Measurements from ENCODE around the gene RAB11B.
"Not testable (repeated sequence)": the region's sequence is repeated elsewhere in the genome, so short reads cannot be mapped to it uniquely, and the experiment has no call there.

The RAB11B gene

DNA sequence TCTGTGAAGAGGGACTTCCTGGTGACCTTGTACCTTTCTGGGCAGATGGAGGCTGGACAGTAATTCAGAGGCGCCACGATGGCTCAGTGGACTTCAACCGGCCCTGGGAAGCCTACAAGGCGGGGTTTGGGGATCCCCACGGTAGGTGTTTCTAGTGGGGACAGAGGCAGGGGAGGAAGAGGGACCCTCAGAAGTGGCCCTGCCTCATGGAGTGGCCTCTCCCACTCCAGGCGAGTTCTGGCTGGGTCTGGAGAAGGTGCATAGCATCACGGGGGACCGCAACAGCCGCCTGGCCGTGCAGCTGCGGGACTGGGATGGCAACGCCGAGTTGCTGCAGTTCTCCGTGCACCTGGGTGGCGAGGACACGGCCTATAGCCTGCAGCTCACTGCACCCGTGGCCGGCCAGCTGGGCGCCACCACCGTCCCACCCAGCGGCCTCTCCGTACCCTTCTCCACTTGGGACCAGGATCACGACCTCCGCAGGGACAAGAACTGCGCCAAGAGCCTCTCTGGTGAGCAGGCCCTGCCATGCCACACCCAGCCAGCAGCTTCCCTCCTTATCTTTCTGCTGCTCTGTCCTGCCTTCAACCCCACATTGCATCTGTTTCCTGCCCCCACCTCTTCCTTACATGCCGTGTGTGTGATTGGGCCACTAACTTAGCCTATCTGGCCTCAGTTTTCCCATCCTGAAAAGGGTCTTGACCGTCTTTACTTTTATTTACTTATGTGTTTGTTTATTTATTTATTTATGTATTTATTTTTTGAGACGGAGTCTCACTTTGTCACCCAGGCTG, 19.0 kb upstream of the RAB11B start:
- DNase-seq: no peak

DNA sequence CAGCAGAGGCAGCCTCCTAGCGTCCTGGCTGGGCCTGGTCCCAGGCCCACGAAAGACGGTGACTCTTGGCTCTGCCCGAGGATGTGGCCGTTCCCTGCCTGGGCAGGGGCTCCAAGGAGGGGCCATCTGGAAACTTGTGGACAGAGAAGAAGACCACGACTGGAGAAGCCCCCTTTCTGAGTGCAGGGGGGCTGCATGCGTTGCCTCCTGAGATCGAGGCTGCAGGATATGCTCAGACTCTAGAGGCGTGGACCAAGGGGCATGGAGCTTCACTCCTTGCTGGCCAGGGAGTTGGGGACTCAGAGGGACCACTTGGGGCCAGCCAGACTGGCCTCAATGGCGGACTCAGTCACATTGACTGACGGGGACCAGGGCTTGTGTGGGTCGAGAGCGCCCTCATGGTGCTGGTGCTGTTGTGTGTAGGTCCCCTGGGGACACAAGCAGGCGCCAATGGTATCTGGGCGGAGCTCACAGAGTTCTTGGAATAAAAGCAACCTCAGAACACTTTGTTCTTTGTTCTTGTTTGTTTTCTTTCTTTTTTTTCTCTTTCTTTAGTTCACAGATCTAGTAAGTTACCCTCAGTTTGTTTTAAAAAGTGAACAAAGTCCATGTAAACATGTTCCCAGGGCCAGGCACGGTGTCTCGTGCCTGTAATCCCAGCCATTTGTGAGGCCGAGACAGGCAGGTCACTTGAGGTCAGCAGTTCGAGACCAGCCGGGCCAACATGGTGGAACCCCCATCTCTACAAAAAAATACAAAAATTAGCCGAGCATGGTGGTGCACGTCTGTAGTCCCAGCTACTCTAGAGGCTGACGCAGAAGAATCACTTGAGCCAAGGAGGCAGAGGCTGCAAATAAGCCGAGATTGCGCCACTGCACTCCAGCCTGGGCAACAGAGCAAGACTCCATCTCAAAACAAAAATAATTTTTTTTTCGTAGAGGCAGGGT, 16.0 kb upstream of the RAB11B start:
- no peak for DNase-seq

DNA sequence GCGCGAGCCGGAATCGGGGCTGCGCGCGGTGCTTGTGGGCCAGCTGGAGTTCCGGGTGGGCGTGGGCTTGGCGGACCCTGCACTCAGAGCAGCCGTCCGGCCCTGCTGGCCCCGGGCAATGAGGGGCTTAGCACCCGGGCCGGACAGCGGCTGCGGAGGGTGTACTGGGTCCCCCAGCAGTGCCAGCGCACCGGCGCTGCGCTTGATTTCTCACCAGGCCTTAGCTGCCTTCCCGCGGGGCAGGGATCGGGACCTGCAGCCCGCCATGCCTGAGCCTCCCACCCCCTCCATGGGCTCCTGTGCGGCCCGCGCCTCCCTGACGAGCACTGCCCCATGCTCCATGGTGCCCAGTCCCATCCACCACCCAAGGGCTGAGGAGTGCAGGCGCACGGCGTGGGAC, 14.4 kb upstream of the RAB11B start:
- not testable (repeated sequence) for DNase-seq

DNA sequence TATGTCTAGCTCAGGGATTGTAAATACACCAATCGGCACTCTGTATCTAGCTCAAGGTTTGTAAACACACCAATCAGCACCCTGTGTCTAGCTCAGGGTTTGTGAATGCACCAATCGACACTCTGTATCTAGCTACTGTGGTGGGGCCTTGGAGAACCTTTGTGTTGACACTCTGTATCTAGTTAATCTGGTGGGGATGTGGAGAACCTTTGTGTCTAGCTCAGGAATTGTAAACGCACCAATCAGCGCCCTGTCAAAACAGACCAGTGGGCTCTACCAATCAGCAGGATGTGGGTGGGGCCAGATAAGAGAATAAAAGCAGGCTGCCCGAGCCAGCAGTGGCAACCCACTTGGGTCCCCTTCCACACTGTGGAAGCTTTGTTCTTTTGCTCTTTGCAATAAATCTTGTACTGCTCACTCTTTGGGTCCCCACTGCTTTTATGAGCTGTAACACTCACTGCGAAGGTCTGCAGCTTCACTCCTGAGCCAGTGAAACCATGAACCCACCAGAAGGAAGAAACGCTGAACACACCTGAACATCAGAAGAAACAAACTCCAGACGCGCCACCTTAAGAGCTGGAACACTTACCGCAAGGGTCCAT, 13.7 kb upstream of the RAB11B start:
- DNase-seq: not testable (repeated sequence)

DNA sequence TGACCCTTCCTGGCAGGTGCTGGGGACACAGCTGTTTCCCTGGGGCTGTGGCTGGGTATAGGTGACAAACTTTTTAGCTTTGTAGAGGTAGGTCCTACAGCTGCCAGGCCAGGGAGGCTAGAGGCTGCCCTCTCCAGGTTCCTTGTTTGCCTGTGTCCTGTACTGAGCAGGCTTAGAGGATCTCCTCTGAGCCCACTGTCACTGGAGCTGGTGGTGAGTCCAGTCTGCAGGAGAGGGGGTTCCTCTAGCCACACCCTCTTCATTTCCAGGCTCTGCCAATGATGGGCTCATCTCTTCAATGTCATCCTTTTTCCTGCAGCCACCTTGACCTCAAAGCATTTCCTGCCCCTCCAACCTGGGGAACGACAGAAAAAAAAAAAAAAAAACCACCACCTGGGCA, 12.6 kb upstream of the RAB11B start:
- no peak for DNase-seq

DNA sequence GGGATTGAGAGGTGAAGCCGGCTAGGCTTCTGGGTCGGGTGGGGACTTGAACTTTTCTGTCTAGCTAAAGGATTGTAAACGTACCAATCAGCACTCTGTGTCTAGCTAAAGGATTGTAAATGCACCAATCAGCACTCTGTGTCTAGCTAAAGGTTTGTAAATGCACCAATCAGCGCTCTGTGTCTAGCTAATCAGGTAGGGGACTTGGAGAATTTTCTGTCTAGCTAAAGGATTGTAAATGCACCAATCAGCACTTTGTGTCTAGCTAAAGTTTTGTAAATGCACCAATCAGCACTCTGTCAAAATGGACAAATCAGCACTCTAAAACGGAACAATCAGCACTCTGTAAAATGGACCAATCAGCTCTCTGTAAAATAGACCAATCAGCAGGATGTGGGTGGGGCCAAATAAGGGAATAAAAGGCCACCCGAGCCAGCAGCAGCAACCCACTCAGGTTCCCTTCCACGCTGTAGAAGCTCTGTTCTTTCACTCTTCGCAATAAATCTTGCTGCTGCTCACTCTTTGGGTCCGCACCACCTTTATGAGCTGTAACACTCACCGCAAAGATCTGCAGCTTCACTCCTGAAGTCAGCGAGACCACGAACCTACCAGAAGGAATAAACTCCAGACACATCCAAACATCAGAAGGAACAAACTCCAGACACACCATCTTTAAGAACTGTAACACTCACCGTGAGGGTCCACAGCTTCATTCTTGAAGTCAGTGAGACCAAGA, 10.8 kb upstream of the RAB11B start:
- not testable (repeated sequence) for DNase-seq

DNA sequence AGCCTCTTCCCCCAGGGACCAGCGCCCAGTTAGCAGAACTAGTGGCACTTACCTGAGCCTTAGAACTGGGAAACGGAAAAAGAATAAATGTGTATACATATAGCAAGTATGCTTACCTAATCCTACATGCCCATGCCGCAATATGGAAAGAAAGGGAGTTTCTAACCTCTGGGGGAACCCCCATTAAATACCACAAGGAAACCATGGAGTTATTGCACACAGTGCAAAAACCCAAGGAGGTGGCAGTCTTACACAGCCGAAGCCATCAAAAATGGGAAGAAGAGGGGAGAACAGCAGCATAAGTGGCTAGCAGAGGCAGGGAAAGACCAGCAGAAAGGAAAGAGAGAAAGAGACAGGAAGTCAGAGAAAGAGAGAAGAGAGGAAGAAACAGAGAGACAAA, 5.6 kb upstream of the RAB11B start:
- DNase-seq: not testable (repeated sequence)

DNA sequence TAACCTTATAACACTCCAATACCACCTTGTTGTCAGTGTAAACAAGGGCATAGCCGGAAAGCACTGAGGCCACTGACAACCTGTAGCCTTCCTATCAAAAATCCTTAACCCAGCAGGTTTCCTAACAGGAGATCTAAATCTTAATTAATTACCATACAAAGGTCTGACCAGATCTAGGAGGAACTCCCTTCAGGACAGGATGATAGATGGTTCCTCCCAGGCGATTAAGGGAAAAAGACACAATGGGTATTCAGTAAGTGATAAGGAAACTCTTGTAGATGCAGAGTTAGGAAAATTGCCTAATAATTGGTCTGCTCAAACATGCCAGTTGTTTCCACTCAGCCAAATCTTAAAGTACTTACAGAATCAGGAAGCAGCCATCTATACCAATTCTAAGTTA, 5.1 kb upstream of the RAB11B start:
- DNase-seq: not testable (repeated sequence)

DNA sequence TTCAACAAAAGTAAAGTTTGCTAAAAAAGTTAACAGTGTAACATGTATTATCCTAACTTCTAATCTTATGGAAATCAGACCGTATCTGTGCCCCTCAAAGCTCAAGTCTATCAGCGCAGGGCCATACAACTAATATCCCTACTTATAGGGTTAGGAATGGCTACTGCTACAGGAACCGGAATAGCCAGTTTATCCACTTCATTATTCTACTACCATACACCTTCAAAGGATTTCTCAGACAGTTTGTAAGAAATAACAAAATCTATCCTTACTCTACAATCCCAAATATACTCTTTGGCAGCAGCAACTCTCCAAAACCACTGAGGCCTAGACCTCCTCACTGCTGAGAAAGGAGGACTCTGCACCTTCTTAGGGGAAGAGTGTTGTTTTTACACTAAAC, 4.6 kb upstream of the RAB11B start:
- not testable (repeated sequence) for DNase-seq

DNA sequence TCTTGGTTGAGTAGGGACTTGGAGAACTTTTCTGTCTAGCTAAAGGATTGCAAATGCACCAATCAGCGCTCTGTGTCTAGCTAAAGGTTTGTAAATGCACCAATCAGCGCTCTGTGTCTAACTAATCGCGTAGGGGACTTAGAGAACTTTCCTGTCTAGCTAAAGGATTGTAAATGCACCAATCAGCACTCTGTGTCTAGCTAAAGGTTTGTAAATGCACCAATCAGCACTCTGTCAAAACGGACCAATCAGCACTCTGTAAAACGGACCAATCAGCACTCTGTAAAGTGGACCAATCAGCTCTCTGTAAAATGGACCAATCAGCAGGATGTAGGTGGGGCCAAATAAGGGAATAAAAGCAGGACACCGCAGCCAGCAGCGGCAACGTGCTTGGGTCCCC, 3.7 kb upstream of the RAB11B start:
- DNase-seq: not testable (repeated sequence)

DNA sequence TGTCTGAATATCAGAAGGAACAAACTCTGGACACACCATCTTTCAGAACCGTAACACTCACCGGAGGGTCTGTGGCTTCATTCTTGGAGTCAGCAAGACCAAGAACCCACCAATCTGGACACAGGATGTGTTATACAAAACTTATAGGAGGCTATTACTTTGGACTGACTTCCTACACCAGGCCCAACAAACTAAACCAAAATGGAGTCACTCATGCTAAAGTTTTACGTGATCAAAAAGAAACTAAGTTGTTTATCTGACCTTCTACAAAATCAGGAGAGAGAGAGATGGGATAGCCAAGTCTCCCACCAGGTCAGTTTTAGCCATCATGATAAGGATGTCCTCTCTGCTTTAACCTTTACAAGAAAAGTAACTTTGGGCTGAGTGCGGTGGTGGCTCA, 3.2 kb upstream of the RAB11B start:
- no peak for DNase-seq

DNA sequence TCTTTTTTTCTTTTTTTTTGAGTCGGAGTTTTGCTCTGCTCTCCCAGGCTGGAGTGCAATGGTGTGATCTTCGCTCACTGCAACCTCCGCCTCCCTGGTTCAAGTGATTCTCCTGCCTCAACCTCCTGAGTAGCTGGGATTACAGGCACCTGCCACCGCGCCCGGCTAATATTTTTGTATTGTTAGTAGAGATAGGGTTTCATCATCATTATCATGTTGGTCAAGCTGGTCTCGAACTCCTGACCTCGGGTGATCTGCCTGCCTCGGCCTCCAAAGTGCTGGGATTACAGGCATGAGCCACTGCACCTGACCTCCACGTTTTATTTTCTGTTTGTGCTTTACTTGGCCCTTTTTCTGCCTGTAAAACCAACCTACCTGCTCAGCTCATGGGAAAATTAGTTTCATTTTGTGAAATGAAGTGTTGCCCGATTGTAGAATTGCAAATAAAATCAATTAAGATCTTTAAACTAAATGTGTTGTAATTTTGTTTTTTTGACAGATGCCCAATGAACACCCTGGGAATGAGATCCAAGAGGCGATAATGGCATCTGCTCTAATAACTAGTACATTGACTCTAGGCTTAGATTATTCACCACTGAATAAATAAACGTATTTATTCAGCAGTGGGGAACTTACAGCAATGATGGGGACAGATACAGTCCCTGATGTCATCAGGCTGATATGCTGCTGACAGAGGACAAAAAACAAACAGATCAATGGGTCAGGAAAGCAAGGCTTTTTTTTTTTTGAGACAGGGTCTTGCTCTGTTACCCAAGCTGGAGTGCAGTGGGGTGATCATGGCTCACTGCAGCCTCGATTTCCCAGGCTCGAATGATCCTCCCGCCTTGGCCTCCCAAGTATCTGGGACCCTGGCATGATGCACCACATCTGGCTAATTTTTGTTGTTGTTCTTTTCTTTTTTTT, 2.2 kb upstream of the RAB11B start:
- no peak for DNase-seq

DNA sequence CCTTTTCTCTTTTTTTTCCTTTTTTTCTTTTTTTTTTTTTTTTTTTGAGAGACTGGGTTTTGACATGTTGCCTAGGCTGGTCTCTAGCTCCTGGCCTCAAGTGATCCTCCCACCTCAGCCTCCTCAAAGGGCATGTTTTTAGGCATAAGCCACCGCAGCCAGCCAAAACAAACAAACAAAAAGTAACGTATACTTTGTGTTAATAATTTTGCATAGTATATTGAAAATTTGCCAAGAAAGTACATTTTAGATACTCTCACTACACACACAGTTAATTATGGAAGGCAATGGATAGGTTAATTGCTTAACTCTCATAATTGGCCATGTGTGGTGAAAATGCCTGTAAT, 1.6 kb upstream of the RAB11B start:
- no peak for DNase-seq

DNA sequence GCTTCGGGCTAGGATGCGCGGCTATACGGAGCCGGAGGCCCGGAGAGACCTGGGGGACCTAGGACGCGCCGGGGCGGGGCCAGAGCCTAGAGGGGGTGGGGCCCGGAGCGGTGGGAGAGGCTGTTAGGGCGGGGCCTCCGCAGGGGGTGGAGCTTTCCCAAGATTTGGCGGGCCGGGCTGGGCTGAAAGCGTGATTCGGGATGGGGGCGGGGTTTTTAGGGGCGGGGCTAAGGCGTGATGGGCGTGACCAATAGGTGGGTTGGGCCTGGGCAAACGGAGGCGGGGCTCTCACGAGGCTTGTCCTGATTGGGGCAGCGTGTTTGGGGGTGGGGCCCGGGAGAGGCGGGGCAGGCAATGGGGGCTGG, 439 bp downstream of the RAB11B start:
- peak; percentile 92 for DNase-seq

DNA sequence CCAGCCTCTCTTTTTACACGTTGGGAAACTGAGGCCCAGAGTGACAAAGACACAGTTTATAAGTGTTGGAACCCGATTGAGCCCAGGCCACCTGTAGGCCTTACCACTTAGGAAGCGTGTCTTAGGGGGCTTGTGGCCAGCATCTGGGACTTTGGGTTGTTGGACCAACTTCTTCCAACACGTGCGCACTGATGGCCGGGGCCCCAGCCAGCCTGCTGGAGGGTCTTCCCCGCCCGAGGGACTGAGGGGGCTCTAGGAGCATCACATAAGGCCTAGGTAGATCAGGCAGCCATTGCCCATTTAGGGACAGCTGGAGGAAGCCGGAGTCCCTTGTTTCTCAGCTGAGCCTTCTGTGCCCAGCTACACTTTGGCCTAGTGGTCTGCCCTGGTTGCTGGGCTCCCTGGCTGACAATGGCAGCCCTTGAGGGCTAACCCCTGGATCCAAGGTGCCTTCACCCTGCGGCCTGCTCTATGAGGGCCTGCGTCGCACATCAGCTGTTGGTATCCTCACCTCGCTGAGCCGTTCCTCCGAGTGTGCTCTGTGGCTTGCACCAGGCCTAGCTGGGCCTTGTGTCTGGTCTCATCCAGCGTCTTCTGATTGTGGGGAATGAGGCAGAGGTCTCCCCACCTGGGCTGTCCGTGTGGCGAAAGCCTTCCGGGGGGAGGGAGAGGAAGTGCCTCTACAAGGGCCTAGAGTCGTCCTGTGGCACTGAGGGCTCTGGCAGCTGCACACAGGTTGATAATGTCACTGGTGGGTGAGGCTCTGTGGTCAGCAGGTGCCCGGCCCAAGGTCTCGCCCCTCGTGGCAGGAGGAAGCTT, 1.2 kb downstream of the RAB11B start:
- no peak for DNase-seq

DNA sequence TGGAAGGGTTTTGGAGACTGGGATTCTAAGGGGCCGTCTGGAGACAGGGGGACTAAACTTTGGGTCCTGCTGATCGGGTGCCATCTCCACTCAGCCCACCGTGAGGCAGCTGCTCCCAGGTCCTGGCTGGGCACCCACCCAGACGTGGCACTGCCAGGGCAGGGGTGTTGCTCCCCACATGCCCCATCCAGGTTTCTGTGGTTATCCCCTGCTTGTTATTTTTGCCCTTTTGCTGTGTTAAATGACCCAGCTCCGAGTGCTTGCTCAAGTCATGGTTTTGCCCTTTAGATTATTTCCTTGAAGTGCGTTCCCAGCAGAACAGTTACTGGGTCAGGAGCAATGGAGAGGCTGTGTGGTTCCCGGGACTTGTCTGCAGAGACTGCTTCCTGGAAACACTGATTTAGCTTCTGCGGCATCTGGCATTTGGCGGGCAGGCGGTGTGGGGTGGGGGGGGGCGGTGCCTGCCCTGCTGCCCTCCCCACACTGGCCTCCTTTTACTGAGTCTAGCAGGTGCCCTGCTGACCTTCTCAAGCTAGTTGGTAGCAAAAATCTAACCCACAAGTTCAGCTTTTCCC, 1.9 kb downstream of the RAB11B start:
- no peak for DNase-seq

DNA sequence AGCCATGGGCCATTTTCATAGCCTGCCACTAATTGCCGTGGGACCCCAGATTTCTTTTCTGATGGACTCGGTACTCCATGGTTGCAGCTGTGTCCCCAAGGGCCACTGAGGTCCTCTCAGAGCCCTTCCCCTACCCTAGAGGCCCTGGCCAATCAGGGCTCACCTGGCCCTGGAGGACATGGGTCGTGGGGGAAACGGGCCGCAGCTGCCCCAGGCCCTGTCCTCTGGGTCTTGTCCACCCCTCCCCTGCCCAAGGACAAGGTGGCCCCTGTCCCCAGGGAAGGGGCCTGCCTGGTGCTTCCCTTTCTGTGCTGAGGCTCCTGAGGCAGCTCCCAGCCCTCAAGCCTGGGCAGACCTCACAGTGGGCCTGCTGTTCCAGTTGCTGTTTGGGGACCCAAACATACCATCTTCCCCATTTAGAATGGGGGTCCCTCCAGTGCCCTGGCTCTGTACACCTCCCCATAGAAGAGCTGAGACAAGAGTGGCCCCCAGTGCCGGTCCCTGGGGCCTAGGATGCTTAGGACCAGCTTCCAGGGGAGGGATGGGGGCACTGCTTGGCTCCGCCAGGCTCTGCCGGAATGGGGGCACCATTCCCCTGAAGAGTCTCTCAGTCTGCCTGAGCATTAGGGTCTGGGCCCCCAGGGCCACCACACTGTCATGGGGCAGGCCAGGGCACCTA, 3.2 kb downstream of the RAB11B start:
- DNase-seq: no peak

DNA sequence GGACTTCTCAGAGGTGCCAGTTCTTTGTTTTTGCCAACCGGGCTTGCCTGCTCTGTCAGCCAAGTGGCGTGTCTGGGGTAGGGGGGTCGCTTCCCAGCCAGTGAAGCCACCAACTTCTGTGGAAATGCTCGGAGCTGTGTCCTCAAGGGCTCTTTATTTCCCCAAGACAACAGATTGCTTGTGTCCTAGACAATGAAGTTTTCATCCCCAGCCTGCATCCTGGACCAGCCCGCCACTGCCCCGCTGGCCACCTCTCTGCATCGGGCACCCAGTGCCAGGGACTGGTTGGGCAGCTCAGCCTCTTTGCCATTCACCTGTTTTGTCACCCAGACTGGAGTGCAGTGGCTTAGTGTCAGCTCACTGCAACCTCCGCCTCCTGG, 3.7 kb downstream of the RAB11B start:
- DNase-seq: no peak

DNA sequence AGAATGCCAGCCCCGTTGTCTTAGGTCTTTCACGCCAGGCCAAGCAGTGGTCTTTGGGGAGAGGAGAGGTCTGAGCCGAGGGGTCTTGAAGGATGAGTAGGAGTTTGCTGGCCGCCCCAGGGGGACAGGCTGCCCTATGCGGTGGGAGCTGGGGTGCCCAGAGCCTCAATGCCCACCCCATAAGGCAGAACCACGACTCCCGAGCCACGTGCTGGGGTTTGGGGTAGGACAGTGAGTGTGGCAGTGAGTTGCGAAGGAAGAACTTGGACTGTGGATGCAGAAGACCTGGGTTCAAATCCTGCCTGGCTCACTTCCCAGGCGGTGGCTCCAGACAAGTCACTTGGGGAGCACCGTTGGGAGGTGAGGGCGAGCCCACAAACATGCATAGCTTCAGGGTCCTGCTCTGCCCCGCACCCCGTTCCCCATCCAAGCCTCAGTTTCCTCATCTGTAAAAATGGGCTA, 5.5 kb downstream of the RAB11B start:
- DNase-seq: no peak

DNA sequence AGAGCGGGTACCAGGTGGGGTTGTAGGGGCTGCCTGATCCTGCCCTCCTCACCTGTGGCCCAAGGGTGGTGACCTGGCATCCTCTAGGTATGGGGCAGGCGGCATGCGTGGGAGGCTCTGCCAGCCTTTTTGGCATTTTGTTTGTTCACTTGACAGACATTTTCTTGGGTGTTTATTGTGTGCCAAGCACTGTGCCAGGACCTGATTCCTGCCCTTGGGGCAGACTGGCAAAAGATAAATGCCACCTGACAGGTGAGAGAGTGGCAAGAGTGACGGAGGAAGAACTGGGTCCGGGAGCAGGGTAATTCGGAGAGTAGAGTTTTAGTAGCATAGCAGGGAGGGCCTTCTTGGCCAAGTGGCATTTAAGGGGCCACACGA, 6.0 kb downstream of the RAB11B start:
- no peak for DNase-seq

All from activated CD4-positive, alpha-beta T cell treated with anti-CD3 and anti-CD28 coated beads, Interleukin-2, amount 50 U/mL, for 1 hour (primary cell).